Measurements from ENCODE around the gene TAB2. TPM values are rescaled to one million over a fixed set of nuclear protein-coding genes. Genes with fewer than 3 reads are reported as not detected.

TAB2 gene
- total and polyA plus RNA-seq, 9 of the 15 experiments (the other 6 are each of a cell fraction or from before 2014, with no cell fraction given) = 9.1 to 38.3 (median 18.6) TPM

DNA sequence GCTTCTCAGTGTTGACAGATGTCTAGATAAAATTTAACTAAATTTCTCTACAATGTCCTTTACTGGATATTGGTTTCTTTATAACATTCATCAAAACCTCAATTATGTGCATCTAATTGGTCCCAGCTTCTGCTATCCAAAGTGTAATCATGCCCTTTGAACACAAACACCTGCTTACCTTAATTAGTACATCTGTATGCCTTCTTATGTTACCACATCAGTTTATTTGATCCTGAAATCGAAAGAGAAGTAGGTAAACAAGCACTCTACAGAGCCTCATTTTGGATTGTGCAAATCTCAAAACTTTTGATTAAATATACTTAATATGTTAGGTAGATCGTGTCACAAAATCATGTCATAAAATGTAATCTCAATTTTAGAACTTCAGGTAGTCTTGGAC lies 36.5 kb downstream of the TAB2 start (continued):
- TF ChIP-seq, protein P1, sequence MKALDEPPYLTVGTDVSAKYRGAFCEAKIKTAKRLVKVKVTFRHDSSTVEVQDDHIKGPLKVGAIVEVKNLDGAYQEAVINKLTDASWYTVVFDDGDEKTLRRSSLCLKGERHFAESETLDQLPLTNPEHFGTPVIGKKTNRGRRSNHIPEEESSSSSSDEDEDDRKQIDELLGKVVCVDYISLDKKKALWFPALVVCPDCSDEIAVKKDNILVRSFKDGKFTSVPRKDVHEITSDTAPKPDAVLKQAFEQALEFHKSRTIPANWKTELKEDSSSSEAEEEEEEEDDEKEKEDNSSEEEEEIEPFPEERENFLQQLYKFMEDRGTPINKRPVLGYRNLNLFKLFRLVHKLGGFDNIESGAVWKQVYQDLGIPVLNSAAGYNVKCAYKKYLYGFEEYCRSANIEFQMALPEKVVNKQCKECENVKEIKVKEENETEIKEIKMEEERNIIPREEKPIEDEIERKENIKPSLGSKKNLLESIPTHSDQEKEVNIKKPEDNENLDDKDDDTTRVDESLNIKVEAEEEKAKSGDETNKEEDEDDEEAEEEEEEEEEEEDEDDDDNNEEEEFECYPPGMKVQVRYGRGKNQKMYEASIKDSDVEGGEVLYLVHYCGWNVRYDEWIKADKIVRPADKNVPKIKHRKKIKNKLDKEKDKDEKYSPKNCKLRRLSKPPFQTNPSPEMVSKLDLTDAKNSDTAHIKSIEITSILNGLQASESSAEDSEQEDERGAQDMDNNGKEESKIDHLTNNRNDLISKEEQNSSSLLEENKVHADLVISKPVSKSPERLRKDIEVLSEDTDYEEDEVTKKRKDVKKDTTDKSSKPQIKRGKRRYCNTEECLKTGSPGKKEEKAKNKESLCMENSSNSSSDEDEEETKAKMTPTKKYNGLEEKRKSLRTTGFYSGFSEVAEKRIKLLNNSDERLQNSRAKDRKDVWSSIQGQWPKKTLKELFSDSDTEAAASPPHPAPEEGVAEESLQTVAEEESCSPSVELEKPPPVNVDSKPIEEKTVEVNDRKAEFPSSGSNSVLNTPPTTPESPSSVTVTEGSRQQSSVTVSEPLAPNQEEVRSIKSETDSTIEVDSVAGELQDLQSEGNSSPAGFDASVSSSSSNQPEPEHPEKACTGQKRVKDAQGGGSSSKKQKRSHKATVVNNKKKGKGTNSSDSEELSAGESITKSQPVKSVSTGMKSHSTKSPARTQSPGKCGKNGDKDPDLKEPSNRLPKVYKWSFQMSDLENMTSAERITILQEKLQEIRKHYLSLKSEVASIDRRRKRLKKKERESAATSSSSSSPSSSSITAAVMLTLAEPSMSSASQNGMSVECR (CRISPR knock-in tag; IDR thresholded peaks at IDR 0.05) = no peak
- TF ChIP-seq, protein P2, sequence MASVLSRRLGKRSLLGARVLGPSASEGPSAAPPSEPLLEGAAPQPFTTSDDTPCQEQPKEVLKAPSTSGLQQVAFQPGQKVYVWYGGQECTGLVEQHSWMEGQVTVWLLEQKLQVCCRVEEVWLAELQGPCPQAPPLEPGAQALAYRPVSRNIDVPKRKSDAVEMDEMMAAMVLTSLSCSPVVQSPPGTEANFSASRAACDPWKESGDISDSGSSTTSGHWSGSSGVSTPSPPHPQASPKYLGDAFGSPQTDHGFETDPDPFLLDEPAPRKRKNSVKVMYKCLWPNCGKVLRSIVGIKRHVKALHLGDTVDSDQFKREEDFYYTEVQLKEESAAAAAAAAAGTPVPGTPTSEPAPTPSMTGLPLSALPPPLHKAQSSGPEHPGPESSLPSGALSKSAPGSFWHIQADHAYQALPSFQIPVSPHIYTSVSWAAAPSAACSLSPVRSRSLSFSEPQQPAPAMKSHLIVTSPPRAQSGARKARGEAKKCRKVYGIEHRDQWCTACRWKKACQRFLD (CRISPR knock-in tag; IDR thresholded peaks at IDR 0.05) = no peak
- no peak for TF ChIP-seq ELF1 (tag; IDR thresholded peaks at IDR 0.05)
- TF ChIP-seq, protein P3, sequence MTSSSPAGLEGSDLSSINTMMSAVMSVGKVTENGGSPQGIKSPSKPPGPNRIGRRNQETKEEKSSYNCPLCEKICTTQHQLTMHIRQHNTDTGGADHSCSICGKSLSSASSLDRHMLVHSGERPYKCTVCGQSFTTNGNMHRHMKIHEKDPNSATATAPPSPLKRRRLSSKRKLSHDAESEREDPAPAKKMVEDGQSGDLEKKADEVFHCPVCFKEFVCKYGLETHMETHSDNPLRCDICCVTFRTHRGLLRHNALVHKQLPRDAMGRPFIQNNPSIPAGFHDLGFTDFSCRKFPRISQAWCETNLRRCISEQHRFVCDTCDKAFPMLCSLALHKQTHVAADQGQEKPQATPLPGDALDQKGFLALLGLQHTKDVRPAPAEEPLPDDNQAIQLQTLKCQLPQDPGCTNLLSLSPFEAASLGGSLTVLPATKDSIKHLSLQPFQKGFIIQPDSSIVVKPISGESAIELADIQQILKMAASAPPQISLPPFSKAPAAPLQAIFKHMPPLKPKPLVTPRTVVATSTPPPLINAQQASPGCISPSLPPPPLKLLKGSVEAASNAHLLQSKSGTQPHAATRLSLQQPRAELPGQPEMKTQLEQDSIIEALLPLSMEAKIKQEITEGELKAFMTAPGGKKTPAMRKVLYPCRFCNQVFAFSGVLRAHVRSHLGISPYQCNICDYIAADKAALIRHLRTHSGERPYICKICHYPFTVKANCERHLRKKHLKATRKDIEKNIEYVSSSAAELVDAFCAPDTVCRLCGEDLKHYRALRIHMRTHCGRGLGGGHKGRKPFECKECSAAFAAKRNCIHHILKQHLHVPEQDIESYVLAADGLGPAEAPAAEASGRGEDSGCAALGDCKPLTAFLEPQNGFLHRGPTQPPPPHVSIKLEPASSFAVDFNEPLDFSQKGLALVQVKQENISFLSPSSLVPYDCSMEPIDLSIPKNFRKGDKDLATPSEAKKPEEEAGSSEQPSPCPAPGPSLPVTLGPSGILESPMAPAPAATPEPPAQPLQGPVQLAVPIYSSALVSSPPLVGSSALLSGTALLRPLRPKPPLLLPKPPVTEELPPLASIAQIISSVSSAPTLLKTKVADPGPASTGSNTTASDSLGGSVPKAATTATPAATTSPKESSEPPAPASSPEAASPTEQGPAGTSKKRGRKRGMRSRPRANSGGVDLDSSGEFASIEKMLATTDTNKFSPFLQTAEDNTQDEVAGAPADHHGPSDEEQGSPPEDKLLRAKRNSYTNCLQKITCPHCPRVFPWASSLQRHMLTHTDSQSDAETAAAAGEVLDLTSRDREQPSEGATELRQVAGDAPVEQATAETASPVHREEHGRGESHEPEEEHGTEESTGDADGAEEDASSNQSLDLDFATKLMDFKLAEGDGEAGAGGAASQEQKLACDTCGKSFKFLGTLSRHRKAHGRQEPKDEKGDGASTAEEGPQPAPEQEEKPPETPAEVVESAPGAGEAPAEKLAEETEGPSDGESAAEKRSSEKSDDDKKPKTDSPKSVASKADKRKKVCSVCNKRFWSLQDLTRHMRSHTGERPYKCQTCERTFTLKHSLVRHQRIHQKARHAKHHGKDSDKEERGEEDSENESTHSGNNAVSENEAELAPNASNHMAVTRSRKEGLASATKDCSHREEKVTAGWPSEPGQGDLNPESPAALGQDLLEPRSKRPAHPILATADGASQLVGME (CRISPR knock-in tag; IDR thresholded peaks at IDR 0.05) = no peak
- TF ChIP-seq CBX2 (IDR thresholded peaks at IDR 0.05; ENCODE audit: insufficient read depth, low read length, poor library complexity, severe bottlenecking) = no peak
- TF ChIP-seq DMBX1 (CRISPR knock-in tag; IDR thresholded peaks at IDR 0.05; ENCODE audit: borderline replicate concordance) = no peak
- no peak for TF ChIP-seq SNIP1 (IDR thresholded peaks at IDR 0.05; ENCODE audit: low read depth)
- no peak for TF ChIP-seq CBX8 (IDR thresholded peaks at IDR 0.05; ENCODE audit: borderline replicate concordance, extremely low read depth, low read depth, low read length, poor library complexity, severe bottlenecking)
- TF ChIP-seq ZNF584 (CRISPR knock-in tag; IDR thresholded peaks at IDR 0.05; ENCODE audit: low read depth) = no peak
- no peak for TF ChIP-seq RBFOX2 (IDR thresholded peaks at IDR 0.05; ENCODE audit: low read depth, low read length)
- TF ChIP-seq RB1 (IDR thresholded peaks at IDR 0.05; ENCODE audit: low read depth) = no peak
